SK-N-SH (cell line): Measurements from ENCODE around the gene PRR16. TPM values are rescaled to one million over a fixed set of nuclear protein-coding genes. Genes with fewer than 3 reads are reported as not detected.
A peak's percentile ranks its signal among the peaks of the same experiment; 100 is the strongest.

Source experiments
- CTCF ChIA-PET: fragments of 300-600, 350-600 bp; formaldehyde crosslinking; extraction: SDS; loops from one replicate; lab custom pipeline; 2021; lab: Yijun Ruan, JAX
- POLR2A ChIA-PET: fragments of 350-600 bp; sonication (Branson Sonifier 250); formaldehyde crosslinking; extraction: SDS; loops from one replicate; lab custom pipeline; 2020; ENCODE audit warnings: antibody characterized with exemption, inconsistent platforms; lab: Yijun Ruan, JAX
- DNase-seq: peaks from one replicate; pipeline ENCODE4 v3.0.0; 2012
- H2AFZ ChIP-seq: fragments of 200-600 bp; sonication (generic); 2 replicates; pipeline ENCODE4 v1.8.1; 2016; ENCODE audit warnings: antibody characterized with exemption, mild to moderate bottlenecking, low read depth
- H3F3A ChIP-seq: fragments of 200-600 bp; sonication (generic); replicated peaks from 2 replicates; pipeline ENCODE3; 2016; ENCODE audit warnings: antibody characterized with exemption, mild to moderate bottlenecking; ENCODE audit not compliant: insufficient read depth
- H3K27ac ChIP-seq, 2 experiments: fragments of 200-500 bp in 1 of 2; fragments of 200-600 bp in 1 of 2; sonication (Bioruptor generic) in 1 of 2; sonication (generic), shearing (Covaris generic) in 1 of 2; 2 replicates each; pipeline versions ENCODE4 v1.5.1 to v1.6.1; 2014 to 2016; ENCODE audit warnings: low read depth in 2 of 2, inconsistent platforms in 1 of 2, low read length in 1 of 2, mild to moderate bottlenecking in 1 of 2, mixed read lengths in 1 of 2
- H3K27me3 ChIP-seq: fragments of 200-600 bp; sonication (generic), shearing (Covaris generic); 2 replicates; pipeline ENCODE4 v1.6.1; 2016; ENCODE audit warnings: mixed run types; ENCODE audit not compliant: insufficient read depth
- H3K36me3 ChIP-seq, 2 experiments: fragments of 200-500 bp in 1 of 2; fragments of 200-600 bp in 1 of 2; sonication (Bioruptor generic) in 1 of 2; sonication (generic) in 1 of 2; replicated peaks in 1 of 2; 2 replicates each; pipeline versions ENCODE3 to v1.5.1; 2014 to 2016; ENCODE audit warnings: low read length in 1 of 2, mild to moderate bottlenecking in 1 of 2; ENCODE audit not compliant: insufficient read depth in 2 of 2, control insufficient read depth in 1 of 2
- H3K4me1 ChIP-seq, 2 experiments: fragments of 200-500 bp in 1 of 2; fragments of 200-600 bp in 1 of 2; sonication (Bioruptor generic) in 1 of 2; sonication (generic), shearing (Covaris generic) in 1 of 2; 2 replicates each; pipeline versions ENCODE4 v1.5.1 to v1.6.1; 2014 to 2016; ENCODE audit warnings: low read depth in 1 of 2, low read length in 1 of 2, mixed run types in 1 of 2; ENCODE audit not compliant: insufficient read depth in 2 of 2, control insufficient read depth in 1 of 2
- H3K4me2 ChIP-seq: fragments of 200-600 bp; sonication (generic), shearing (Covaris generic); 2 replicates; pipeline ENCODE4 v1.6.1; 2017; ENCODE audit warnings: mixed run types
- H3K4me3 ChIP-seq, 2 experiments: fragments of 200-500 bp in 1 of 2; fragments of 200-600 bp in 1 of 2; sonication (Bioruptor generic) in 1 of 2; sonication (generic), shearing (Covaris generic) in 1 of 2; 2 replicates each; pipeline versions ENCODE4 v1.5.1 to v1.8.1; 2014 to 2016; ENCODE audit warnings: low read depth in 2 of 2, inconsistent platforms in 1 of 2, low read length in 1 of 2, mild to moderate bottlenecking in 1 of 2, mixed read lengths in 1 of 2, moderate library complexity in 1 of 2
- H3K79me2 ChIP-seq: fragments of 200-600 bp; sonication (generic); 2 replicates; pipeline ENCODE4 v1.8.1; 2017; ENCODE audit warnings: mild to moderate bottlenecking; ENCODE audit not compliant: insufficient read depth
- H3K9ac ChIP-seq: fragments of 200-600 bp; sonication (generic); 2 replicates; pipeline ENCODE4 v1.6.1; 2017; ENCODE audit warnings: mixed run types
- H3K9me2 ChIP-seq: fragments of 200-600 bp; sonication (generic); 2 replicates; pipeline ENCODE4 v1.6.1; 2017; ENCODE audit warnings: mixed run types
- H3K9me3 ChIP-seq: fragments of 200-600 bp; sonication (generic); 2 replicates; pipeline ENCODE4 v1.6.1; 2017; ENCODE audit warnings: mixed run types, mild to moderate bottlenecking, moderate library complexity
- H4K20me1 ChIP-seq: fragments of 200-600 bp; sonication (generic); 2 replicates; pipeline ENCODE4 v1.6.1; 2017; ENCODE audit warnings: mild to moderate bottlenecking, mixed run types; ENCODE audit not compliant: insufficient read depth
- CHD2 ChIP-seq: fragments of 150-350 bp; IDR thresholded peaks from 2 replicates; pipeline ENCODE4 v1.6.1; 2018; ENCODE audit warnings: low read length; ENCODE audit not compliant: partially characterized antibody
- CTCF ChIP-seq: fragments of 200-600 bp; sonication (generic); IDR thresholded peaks from 2 replicates; pipeline ENCODE4 v1.6.1; 2017; ENCODE audit warnings: antibody characterized with exemption, mild to moderate bottlenecking, moderate library complexity
- ELF1 ChIP-seq: IDR thresholded peaks from 2 replicates; pipeline ENCODE4 v1.4.0; 2012
- EP300 ChIP-seq, 2 experiments: IDR thresholded peaks; 2 replicates each; pipeline versions ENCODE4 v1.4.0 to v1.6.1; 2012; ENCODE audit warnings: borderline replicate concordance in 1 of 2, low read depth in 1 of 2, low read length in 1 of 2
- EZH2phosphoT487 ChIP-seq: fragments of 200-600 bp; sonication (generic); IDR thresholded peaks from 2 replicates; pipeline ENCODE4 v1.6.1; 2017; ENCODE audit warnings: low read depth, mixed run types, mild to moderate bottlenecking, antibody characterized with exemption, moderate library complexity, borderline replicate concordance
- FOSL2 ChIP-seq: IDR thresholded peaks from 2 replicates; pipeline ENCODE4 v1.4.0; 2012; ENCODE audit warnings: low read depth, mild to moderate bottlenecking, moderate library complexity, borderline replicate concordance
- GATA2 ChIP-seq: sonication (generic); formaldehyde crosslinking; IDR thresholded peaks from 2 replicates; pipeline ENCODE4 v1.5.0; 2020; ENCODE audit warnings: mild to moderate bottlenecking, missing genetic modification reagents
- IRF3 ChIP-seq: fragments of 150-350 bp; IDR thresholded peaks from 2 replicates; pipeline ENCODE4 v1.6.1; 2016; ENCODE audit warnings: mild to moderate bottlenecking, low read depth, low read length
- JUND ChIP-seq: IDR thresholded peaks from 2 replicates; pipeline ENCODE4 v1.4.0; 2012
- MEF2A ChIP-seq: IDR thresholded peaks from 2 replicates; pipeline ENCODE4 v1.4.0; 2012; ENCODE audit warnings: low read depth, borderline replicate concordance
- NFIC ChIP-seq: IDR thresholded peaks from 2 replicates; pipeline ENCODE4 v1.4.0; 2012; ENCODE audit warnings: borderline replicate concordance
- NRF1 ChIP-seq: IDR thresholded peaks from 2 replicates; pipeline ENCODE4 v1.6.1; 2012; ENCODE audit warnings: low read depth, mild to moderate bottlenecking, low read length
- PBX3 ChIP-seq: IDR thresholded peaks from 2 replicates; pipeline ENCODE4; 2012
- RCOR1 ChIP-seq: fragments of 150-350 bp; IDR thresholded peaks from 2 replicates; pipeline ENCODE4 v1.6.1; 2017; ENCODE audit warnings: antibody characterized with exemption, low read length
- RFX5 ChIP-seq: IDR thresholded peaks from 2 replicates; pipeline ENCODE4 v1.6.1; 2012; ENCODE audit warnings: mild to moderate bottlenecking, improper control_type of control experiment, low read length
- RXRA ChIP-seq: IDR thresholded peaks from 2 replicates; pipeline ENCODE4 v1.4.0; 2012; ENCODE audit warnings: low read depth, mild to moderate bottlenecking, borderline replicate concordance
- USF1 ChIP-seq: IDR thresholded peaks from 2 replicates; pipeline ENCODE4 v1.4.0; 2012; ENCODE audit warnings: low read depth, borderline replicate concordance
- WGBS: methylation state at CpG from one replicate; pipeline ENCODE4 v1.1.6; 2017; ENCODE audit warnings: low lambda C conversion rate; 5-methylcytosine and 5-hydroxymethylcytosine counted together
- polyA plus RNA-seq, 3 experiments: library from polyadenylated mRNA; depleted of rRNA; stranded (reverse); fragments of >200 nt; gene quantifications; 2 replicates each; pipeline ENCODE4 v1.2.3, GENCODE V29; 2012
- TF ChIP-seq, protein P1 (sequence below): fragments of 150-350 bp; IDR thresholded peaks from 2 replicates; pipeline ENCODE4 v1.6.1; 2017; ENCODE audit warnings: antibody characterized with exemption, low read length, low read depth, borderline replicate concordance
- TF ChIP-seq, protein P2 (sequence below): IDR thresholded peaks from 2 replicates; pipeline ENCODE4 v1.4.0; 2012; ENCODE audit warnings: low read depth

PRR16 gene
- polyA plus RNA-seq, 1 of the 3 experiments (the other 2 are of a cell fraction), result 26.7 TPM

- H3K79me2 ChIP-seq, result peaks cover 57% of the 10 kb centered on the region
- H2AFZ ChIP-seq, result no peak overlapping the region
- peaks cover 0 to 6% of the 10 kb centered on the region in 2 experiments for H3K36me3 ChIP-seq
- H4K20me1 ChIP-seq, result no peaks in the 10 kb centered on the region
- 54% methylated on average over 2 of the region's 2 CpGs for WGBS
- H3K9me3 ChIP-seq, result no peaks in the 10 kb centered on the region
- H3K4me2 ChIP-seq, result no peak overlapping the region
- H3K27ac ChIP-seq, result peak overlapping the region in 1 of 2 experiments; percentile 37; a peak in 2 of 4 replicates
- POLR2A ChIA-PET, result no interaction called here
- CTCF ChIA-PET, result no interaction called here
- no peak overlapping the region for H3K4me3 ChIP-seq
- no peaks in the 10 kb centered on the region for H3K9me2 ChIP-seq
- H3F3A ChIP-seq, result peaks cover 4% of the 10 kb centered on the region
- peak; percentile 30; the same call in 1 of the 2 replicates for TF ChIP-seq FOSL2
- TF ChIP-seq RXRA, result no peak
- no peak for TF ChIP-seq GATA2 (CRISPR knock-in tag)
- TF ChIP-seq JUND, result 0 out of 2 replicates have a peak, but pooled peaks have one; percentile 3
- TF ChIP-seq PBX3, result peak; percentile 38; the same call in 1 of the 2 replicates
- TF ChIP-seq, all 33 proteins: peak for 3
- H3K9ac ChIP-seq, result no peak overlapping the region
- peaks cover 0 to 6% of the 10 kb centered on the region in 2 experiments; a peak in 2 of 4 replicates for H3K4me1 ChIP-seq
- H3K27me3 ChIP-seq, result no peaks in the 10 kb centered on the region
- no peak for DNase-seq
Measured at GRCh38 chr5:120550358-120550757, 86.3 kb downstream of the PRR16 start.

DNA sequence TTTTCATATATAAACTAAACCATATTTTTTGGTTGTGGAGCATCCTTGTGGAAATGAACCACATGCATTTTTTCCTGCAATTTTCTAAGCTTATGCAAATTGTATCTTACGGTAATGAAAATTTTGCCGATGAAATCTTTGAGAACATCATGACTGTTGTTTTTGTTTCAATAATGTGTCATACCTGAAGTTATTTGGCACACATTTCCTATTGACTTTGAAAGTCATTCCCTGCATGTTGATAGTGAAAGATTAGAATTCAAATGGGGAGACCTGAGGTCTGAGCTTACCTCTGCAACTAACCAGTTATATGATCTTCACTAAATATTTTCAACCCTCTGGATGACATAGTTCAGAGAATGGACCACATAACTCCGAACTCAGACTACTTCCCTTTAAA, 88.5 kb downstream of the PRR16 start:
- Histone ChIP-seq H4K20me1 (no peaks in the 10 kb centered on the region), H3K4me1 (peaks cover 0 to 6% of the 10 kb centered on the region in 2 experiments; a peak in 1 of 4 replicates), H3K9me2 (no peaks in the 10 kb centered on the region), H3K4me3 (no peak overlapping the region), H3K36me3 (peaks cover 0 to 6% of the 10 kb centered on the region in 2 experiments), H3F3A (peaks cover 4% of the 10 kb centered on the region), H3K4me2 (no peak overlapping the region), H3K27me3 (no peaks in the 10 kb centered on the region), H2AFZ (no peak overlapping the region), H3K9ac (no peak overlapping the region), H3K9me3 (no peaks in the 10 kb centered on the region), H3K27ac (peak overlapping the region in 1 of 2 experiments; percentile 13; a peak in 1 of 4 replicates), H3K79me2 (peaks cover 54% of the 10 kb centered on the region)
- no peak for TF ChIP-seq RFX5
- TF ChIP-seq IRF3, result no peak
- TF ChIP-seq, protein P1, sequence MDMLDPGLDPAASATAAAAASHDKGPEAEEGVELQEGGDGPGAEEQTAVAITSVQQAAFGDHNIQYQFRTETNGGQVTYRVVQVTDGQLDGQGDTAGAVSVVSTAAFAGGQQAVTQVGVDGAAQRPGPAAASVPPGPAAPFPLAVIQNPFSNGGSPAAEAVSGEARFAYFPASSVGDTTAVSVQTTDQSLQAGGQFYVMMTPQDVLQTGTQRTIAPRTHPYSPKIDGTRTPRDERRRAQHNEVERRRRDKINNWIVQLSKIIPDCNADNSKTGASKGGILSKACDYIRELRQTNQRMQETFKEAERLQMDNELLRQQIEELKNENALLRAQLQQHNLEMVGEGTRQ, result no peak
- no peak for TF ChIP-seq PBX3
- TF ChIP-seq USF1, result no peak
- no peak for TF ChIP-seq NFIC
- no peak for TF ChIP-seq EZH2phosphoT487
- TF ChIP-seq CTCF, result no peak
- TF ChIP-seq, protein P2, sequence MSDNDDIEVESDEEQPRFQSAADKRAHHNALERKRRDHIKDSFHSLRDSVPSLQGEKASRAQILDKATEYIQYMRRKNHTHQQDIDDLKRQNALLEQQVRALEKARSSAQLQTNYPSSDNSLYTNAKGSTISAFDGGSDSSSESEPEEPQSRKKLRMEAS, result no peak
- no peak for TF ChIP-seq GATA2 (CRISPR knock-in tag)
- TF ChIP-seq CHD2, result no peak
- TF ChIP-seq NRF1, result no peak
- TF ChIP-seq ELF1, result no peak
- no peak for TF ChIP-seq MEF2A
- no peak for TF ChIP-seq RCOR1
- TF ChIP-seq EP300 (IDR thresholded peaks at IDR 0.05; ENCODE audit: borderline replicate concordance in 1 of 2, low read depth in 1 of 2, low read length in 1 of 2), result no peak
- no peak for DNase-seq
- ChIA-PET CTCF (no interaction called here), POLR2A (no interaction called here)
- WGBS, result 92% methylated on average over 3 of the region's 3 CpGs
